Stimulated activated CD8-positive, alpha-beta memory T cell treated with anti-CD3 and anti-CD28 coated beads, Interleukin-12 subunit alpha, Interleukin-12 subunit beta, amount 100 ng/mL, for 4 hours (primary cell): Measurements from ENCODE around the gene AUTS2.

Source experiments
- DNase-seq: peaks from one replicate; pipeline ENCODE4 v3.0.0-alpha.2; 2020; ENCODE audit warnings: low read depth

The AUTS2 gene

GRCh38 chr7:70470746-70471145, 872.5 kb downstream of the AUTS2 start:
- no peak for DNase-seq

DNA sequence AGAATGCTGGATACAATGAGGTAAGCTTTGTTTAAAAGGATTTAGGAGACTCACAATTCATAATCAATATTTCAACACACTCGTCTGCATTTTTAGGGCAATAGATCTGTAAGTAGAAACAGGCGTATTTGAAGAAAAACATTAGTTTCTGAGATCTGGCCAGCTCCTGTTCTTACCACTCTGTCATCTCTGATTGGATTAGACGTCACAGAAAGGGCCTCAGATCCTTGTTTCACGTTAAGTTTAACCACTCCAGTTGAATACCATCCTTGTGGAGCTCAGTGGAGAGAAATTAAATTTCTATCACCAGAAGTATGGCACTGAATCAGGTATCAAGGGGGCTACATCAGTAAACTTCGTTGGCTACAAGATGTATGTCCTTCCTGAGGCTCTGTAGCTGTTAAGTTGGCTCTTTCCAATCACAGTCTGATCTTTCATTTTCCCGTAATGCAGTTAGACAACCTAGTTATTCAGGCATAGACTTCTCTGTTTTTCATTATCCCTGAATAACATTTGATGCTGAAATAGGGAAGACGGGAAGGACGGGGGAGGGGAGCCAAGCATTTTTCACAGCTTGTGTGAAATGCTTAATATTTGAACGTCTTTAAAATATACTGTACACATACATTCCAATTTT, 874.4 kb downstream of the AUTS2 start:
- no peak for DNase-seq

- DNase-seq: no peak
These were observed 876.5 kb downstream of the AUTS2 start for GRCh38 chr7:70474639-70475234.

DNA sequence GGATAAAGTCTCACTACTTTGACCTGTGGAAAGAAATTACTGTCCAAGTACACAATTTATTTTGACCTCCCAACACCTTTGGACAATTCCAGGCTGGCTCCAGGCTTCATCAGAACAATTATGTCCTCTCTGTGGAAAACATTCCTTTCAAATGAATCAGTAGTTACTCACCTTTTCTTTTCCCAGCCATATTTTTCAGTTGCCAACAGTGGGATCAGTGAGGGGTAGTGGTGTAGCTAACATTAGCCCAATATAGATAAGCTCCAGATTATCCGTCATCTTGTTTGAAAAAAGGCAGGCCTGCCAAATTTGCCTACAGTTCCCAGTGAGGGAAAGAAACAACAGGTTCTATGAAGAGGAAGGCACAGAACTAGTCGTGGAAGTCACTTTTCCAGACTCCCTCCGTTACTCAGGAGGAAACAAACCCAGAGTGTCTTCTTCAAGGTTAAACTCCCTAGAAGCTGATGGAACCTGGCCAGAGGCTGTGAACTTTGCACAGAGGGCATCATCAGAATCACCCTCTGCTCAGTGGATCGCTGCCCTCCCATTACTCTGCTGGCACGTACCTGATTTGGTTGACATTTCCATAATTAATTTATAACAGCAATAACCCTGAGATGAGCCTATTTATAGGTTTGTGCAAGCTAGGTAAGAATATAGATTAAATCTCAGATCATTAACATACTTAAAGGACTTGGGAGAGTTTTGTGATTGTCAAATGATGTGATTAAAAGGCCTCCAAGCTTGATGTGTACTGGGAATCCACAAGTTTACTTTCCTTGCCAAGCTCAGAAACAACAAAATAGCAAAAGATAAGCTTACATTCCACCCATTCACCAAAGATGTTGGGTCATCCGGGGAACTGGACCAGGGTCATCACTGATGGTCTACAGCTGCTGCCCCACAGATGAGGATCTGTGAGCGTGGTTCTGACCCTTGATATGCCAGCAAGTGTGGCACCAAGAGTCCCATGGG, 879.0 kb downstream of the AUTS2 start:
- DNase-seq: no peak

DNA sequence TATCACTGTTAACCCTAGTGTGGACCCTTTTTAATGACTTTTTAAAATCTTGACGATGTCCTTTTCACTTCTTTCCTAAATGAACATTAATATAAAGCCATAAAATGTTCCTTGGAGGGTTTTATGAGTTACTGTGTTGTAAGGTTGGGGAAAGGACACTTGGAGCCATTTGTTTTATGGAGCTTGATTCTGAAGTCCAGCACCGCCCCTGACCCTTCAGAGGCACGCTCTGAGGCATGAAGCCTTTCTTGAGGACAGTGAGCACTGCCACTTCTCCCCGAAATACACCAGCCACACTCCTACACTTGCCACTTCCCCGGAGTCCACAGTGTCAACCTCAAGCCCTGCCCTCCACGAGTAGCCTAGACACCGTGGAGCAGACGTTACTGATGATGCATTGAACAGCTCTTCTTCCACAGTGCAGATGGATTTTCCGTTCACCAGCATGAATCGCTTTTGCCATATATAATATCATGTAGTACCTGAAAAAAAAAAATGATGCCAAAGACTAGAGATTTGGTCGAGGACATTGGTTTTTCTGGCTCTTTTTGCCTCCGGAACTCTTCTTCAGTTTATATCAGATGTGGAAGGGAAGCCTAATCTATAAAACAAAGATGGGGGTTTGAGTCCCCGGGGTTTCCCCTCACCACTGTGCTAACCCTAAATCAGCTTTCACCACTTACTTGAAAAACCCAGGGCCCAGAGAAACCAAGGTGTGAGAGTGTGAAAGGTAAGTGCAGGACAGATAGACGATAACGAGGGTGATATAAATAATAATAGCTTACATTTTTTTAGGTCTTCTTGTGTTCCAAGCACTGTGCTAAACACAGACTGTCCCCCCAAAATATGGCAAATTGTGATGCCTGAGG, 881.1 kb downstream of the AUTS2 start:
- no peak for DNase-seq

DNA sequence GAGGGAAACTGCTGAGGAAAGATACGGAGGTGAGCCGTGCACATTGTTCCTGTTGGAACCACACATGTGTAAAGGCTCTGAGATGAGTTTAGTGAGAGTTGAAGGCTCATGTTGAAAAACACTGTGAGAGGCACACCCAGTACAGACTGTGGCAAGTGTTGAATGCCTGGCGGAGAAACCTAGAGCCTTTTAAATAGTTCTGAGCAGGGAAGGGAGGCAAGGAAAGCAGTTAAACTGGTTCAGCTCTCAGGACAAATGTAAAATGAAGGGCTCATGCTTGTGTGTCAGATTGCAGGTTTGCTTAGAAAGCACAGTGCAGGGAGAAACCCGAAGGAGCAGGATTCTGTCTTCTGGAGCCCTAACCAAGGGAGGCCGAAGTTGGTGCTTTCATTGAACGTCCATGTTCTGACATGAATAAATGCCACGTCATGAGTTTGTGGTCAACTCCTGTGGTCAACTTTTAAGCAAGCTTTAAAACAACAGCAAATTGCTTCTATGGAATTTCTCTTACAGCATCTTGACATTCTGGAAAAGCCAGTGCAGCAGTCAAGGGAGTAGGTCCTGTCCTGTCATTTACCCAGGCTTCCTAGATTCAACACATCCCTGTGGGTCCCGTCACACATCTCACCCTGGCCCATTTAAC, 882.8 kb downstream of the AUTS2 start:
- no peak for DNase-seq

DNA sequence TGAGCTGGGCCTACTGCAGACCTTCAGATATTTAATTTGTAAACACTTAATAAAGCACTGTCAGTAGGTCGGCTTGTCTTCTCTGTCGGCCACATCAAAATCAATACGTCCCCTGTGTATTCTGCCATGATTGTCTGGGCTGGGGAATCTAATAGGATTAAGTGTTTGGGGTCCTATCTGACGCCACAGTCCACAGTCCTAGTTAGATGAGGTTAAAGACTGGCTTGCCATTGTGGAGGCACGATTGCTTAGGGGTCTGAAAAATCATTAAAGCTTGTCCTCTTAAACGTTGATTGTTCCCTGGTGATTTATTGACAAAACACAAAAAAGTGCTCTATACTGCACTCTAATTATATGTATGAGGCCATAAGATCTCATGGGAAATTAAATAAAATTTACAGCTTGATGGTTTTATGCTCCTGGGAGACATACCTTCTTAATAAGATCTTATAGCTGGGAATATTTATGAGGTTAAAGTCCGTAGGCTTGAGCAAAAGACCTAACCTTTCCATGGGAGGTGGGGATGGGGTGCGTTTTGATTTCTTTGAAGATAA, 883.4 kb downstream of the AUTS2 start:
- no peak for DNase-seq

DNA sequence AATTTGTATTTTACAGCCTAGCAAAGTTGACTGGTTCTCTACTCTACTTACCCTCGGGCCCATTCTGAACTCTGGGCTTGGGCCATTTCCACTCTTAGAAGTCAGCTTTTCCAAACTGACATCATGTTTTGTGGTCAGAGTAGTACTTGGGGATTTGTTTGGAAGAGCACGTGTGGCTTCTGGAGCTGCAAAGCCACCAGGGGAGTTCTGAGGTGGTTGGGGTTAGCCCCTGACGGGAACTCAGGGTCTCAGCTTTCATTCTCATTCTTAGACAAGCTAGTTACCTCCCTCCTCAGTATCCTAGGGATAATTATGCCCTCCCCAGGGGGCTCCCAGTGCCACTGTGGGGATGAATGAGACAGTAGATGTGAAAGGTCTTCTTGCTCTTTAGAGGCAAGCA, 886.0 kb downstream of the AUTS2 start:
- DNase-seq: no peak

GRCh38 chr7:70486977-70487376, 888.7 kb downstream of the AUTS2 start:
- no peak for DNase-seq

- no peak for DNase-seq
These were observed 889.2 kb downstream of the AUTS2 start for GRCh38 chr7:70487428-70487827.

- no peak for DNase-seq
These were observed 889.6 kb downstream of the AUTS2 start for GRCh38 chr7:70487886-70488285.

- no peak for DNase-seq
These were observed 891.5 kb downstream of the AUTS2 start for GRCh38 chr7:70489813-70490212.

GRCh38 chr7:70492625-70493024, 894.4 kb downstream of the AUTS2 start:
- DNase-seq: no peak

GRCh38 chr7:70494225-70495032, 896.2 kb downstream of the AUTS2 start:
- DNase-seq: no peak

DNA sequence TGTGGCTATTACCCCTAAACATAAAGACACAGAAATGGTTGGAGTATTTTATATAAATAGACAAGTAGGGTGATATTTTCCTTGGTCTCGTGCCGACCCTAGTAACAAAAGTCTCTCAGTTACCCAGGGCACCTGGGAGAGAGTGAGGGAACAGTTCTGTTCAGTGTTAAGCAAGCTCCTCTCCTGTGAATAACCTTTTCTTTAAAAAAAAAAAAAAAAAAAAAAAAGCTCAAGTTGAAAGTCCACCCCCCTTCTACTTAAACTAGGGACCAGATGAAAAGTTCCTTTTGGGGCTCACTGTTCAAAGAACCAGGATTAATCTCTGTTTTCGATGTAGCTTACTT, 896.7 kb downstream of the AUTS2 start:
- DNase-seq: no peak

- DNase-seq: no peak
These were observed 899.5 kb downstream of the AUTS2 start for GRCh38 chr7:70497793-70498192.

DNA sequence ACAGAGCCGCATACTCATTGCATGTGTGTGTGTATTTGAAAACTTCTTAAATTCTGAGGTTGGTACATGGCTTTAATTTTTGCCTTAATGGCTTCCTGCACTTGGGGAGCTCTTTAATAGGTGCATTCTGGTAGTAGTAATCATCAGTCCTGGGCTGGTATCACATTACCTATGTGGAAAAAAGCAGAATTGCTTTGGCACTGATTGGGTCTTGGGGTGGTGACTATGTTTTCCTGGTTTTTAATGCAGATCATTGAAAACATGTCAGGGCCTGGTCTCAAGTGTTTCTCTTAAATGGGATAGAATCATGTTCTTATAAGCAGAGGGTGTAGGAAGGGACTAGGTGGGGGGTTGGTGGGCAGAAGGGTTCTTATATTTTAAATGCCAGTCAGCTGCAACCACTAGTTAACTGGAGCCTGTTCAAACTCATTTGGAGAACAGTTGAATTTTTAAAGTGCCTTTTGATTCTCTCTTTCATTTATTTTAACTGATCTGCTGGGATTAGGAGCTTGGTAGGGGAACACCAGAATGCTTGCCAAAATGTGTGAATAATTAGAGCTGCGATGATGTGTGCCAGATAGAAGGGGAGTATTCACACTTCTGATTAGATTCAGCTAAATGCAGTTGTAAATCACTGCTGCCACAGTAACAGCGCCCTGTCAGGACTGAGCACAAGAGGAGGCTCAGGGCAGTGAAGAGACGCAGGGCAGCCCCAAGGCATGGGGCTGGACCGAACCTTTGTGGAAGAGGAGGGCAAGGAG, 900.1 kb downstream of the AUTS2 start:
- DNase-seq: no peak

GRCh38 chr7:70500261-70500660, 902.0 kb downstream of the AUTS2 start:
- DNase-seq: no peak

DNA sequence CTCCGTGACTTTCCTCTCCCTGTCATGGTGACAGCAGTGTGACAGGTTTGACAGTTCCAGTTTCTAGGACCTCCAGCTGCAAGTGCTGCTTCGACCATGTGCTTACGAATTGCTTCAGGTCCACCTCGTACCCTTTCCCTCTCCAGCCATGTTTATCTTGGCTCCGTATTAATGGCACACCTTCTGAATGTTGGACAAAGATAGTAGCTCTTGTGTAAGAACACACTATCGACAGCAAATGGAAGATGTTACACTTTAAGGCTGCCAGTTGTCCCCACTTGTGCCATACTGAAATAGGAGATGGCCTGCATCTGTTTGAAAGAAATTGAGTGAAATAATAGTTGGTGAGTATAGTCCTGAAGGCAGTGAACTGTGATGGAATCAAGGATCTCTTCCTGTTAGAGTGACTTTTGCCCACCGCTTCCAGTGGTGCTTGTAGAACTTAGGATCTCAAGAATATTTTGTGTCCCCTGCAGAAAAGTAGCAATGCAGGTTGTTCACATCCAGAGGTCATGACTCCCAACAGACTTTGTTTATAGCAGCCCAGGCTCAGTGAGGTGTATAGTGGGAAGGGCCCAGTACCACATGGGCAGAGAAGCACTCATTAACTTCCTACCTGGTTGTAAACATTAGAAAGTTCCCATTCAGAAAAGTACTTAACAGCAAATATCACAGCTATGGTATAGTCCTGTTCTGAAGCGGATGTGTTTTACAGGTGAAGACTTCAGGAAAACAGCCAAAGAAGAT, 904.0 kb downstream of the AUTS2 start:
- DNase-seq: no peak
